Ishikawa (cell line): ENCODE results near the gene RNF157.

ENCODE experiments used
- CEBPB ChIP-seq: IDR thresholded peaks from 2 replicates; pipeline ENCODE4 v1.6.1; 2012
- CREB1 ChIP-seq: IDR thresholded peaks from 2 replicates; pipeline ENCODE4 v1.6.1; 2012; ENCODE audit warnings: low read depth
- EGR1 ChIP-seq: IDR thresholded peaks from 2 replicates; pipeline ENCODE4 v1.6.1; 2012
- EP300 ChIP-seq: IDR thresholded peaks from 2 replicates; pipeline ENCODE4 v1.6.1; 2012; ENCODE audit warnings: borderline replicate concordance
- FOXM1 ChIP-seq: IDR thresholded peaks from 2 replicates; pipeline ENCODE4 v1.6.1; 2012; ENCODE audit warnings: low read depth, borderline replicate concordance
- NFIC ChIP-seq: IDR thresholded peaks from 2 replicates; pipeline ENCODE4 v1.6.1; 2012
- RAD21 ChIP-seq: IDR thresholded peaks from 2 replicates; pipeline ENCODE4 v1.6.1; 2012; ENCODE audit warnings: low read depth
- TAF1 ChIP-seq: IDR thresholded peaks from 2 replicates; pipeline ENCODE4 v1.6.1; 2012; ENCODE audit warnings: low read depth, mild to moderate bottlenecking
- TCF12 ChIP-seq: IDR thresholded peaks from 2 replicates; pipeline ENCODE4 v1.6.1; 2012; ENCODE audit warnings: low read depth
- TEAD4 ChIP-seq: IDR thresholded peaks from 2 replicates; pipeline ENCODE4 v1.6.1; 2012
- YY1 ChIP-seq: IDR thresholded peaks from 2 replicates; pipeline ENCODE4 v1.6.1; 2012; ENCODE audit warnings: low read depth
- ZBTB7A ChIP-seq: IDR thresholded peaks from 2 replicates; pipeline ENCODE4 v1.6.1; 2012; ENCODE audit warnings: low read depth
- TF ChIP-seq, protein P1 (sequence below): IDR thresholded peaks from 2 replicates; pipeline ENCODE4 v1.6.1; 2012
- TF ChIP-seq, protein P2 (sequence below): IDR thresholded peaks from 2 replicates; pipeline ENCODE4 v1.6.1; 2012
- TF ChIP-seq, protein P3 (sequence below): IDR thresholded peaks from 2 replicates; pipeline ENCODE4 v1.6.1; 2012; ENCODE audit warnings: low read depth, mild to moderate bottlenecking

The RNF157 gene

DNA sequence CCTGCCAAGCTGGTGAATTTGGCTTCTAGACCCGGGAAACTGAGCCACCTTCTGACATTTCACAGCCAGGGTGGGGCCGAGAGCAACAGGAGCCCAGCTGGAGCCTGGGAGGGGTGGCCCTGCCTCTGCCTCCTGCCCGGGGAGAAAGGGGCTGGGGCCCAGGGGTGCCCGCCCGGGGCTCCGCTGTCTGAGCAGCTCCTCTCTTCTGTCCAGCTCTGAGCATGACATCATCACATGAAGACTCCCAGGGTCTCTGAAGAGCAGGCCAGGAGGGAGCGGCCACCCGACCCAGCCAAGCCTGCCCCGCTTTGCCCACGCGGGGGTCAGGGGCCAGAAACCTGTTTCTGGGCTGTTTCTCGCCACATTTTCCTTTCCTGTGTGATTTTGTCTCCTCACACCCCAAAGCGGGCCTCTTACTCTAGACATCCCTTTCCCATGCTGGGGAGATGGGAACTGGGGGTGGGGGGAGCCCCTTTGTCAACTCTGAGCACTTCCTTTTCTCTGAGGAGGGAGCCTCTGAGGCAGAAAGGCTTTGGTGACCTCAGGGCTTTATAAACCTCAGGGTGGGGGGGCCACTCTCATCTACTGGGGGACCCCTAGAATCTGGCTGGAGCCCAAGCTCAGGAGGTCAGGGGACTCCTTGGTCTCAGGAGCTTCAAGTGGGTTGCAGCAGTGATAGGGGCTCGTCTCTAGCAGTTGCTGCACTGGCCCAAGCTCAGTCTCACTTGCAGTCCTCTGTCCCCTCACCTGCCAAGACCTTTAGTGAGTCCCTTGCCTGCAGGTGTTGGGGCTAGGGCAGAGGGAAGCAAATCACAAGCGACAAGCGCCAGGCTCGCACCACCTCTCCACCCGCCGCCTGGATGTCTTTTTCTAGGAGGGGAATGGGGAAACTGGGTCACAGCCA, 32.5 kb upstream of the RNF157 start:
- TF ChIP-seq TEAD4 (no peak), CREB1 (no peak), NFIC (no peak), TAF1 (no peak), TCF12 (no peak), YY1 (no peak), FOXM1 (no peak), CEBPB (no peak), RAD21 (no peak), EP300 (no peak), EGR1 (no peak), ZBTB7A (no peak)
- TF ChIP-seq, protein P1, sequence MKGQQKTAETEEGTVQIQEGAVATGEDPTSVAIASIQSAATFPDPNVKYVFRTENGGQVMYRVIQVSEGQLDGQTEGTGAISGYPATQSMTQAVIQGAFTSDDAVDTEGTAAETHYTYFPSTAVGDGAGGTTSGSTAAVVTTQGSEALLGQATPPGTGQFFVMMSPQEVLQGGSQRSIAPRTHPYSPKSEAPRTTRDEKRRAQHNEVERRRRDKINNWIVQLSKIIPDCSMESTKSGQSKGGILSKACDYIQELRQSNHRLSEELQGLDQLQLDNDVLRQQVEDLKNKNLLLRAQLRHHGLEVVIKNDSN: no peak
- TF ChIP-seq, protein P2, sequence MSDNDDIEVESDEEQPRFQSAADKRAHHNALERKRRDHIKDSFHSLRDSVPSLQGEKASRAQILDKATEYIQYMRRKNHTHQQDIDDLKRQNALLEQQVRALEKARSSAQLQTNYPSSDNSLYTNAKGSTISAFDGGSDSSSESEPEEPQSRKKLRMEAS: no peak
- TF ChIP-seq, protein P3, sequence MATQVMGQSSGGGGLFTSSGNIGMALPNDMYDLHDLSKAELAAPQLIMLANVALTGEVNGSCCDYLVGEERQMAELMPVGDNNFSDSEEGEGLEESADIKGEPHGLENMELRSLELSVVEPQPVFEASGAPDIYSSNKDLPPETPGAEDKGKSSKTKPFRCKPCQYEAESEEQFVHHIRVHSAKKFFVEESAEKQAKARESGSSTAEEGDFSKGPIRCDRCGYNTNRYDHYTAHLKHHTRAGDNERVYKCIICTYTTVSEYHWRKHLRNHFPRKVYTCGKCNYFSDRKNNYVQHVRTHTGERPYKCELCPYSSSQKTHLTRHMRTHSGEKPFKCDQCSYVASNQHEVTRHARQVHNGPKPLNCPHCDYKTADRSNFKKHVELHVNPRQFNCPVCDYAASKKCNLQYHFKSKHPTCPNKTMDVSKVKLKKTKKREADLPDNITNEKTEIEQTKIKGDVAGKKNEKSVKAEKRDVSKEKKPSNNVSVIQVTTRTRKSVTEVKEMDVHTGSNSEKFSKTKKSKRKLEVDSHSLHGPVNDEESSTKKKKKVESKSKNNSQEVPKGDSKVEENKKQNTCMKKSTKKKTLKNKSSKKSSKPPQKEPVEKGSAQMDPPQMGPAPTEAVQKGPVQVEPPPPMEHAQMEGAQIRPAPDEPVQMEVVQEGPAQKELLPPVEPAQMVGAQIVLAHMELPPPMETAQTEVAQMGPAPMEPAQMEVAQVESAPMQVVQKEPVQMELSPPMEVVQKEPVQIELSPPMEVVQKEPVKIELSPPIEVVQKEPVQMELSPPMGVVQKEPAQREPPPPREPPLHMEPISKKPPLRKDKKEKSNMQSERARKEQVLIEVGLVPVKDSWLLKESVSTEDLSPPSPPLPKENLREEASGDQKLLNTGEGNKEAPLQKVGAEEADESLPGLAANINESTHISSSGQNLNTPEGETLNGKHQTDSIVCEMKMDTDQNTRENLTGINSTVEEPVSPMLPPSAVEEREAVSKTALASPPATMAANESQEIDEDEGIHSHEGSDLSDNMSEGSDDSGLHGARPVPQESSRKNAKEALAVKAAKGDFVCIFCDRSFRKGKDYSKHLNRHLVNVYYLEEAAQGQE: no peak

DNA sequence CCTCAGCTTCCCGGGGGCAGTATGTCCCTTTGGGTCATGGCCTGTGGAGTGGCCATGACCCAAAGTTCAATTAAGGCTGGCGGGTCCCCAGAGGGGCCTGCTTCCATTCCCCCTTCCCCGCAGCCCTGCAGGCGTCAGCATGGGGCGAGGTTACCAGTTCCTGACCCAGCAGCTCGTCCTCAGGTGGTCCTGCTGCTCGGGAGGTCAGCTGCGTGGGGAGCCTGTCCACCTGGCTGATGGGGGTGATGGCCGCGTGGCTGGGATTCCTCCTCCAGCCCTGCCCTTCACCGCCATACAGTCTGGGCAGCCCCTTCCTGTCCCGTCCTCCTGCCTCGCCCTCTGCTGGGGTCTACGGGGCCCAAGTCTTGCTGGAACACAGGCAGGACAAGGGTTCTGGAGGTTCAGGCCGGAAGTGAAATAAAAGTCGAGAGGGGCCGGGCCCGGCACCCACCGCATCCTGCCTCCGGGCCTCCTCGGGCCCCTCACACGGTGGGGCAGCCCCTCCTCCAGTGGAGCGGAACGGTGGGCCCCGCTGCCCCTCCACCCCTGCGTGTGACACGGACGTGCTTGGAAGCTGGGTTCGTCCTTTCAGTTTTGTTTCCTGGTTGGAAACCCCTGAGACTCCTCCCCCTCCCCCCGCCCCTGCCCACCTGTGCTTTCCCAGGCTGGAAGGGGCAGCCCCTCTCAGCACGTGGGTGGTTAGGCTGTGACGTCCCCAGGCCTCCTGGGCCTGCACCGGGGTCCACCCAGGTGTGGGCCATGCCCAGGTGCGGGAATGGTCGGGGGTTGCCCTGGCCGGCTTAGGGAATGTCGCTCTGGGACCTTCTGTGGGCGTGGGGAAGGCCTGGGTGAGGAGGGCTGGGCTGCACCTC, 31.6 kb upstream of the RNF157 start:
- TF ChIP-seq TCF12: no peak
- TF ChIP-seq NFIC: no peak
- no peak for TF ChIP-seq CREB1
- no peak for TF ChIP-seq TAF1
- TF ChIP-seq EP300: no peak
- TF ChIP-seq FOXM1: no peak
- TF ChIP-seq CEBPB: no peak
- TF ChIP-seq, protein P2: no peak
- no peak for TF ChIP-seq TEAD4
- TF ChIP-seq YY1: no peak
- TF ChIP-seq RAD21: no peak
- TF ChIP-seq EGR1: no peak
- TF ChIP-seq ZBTB7A: no peak
- TF ChIP-seq, protein P1: no peak

DNA sequence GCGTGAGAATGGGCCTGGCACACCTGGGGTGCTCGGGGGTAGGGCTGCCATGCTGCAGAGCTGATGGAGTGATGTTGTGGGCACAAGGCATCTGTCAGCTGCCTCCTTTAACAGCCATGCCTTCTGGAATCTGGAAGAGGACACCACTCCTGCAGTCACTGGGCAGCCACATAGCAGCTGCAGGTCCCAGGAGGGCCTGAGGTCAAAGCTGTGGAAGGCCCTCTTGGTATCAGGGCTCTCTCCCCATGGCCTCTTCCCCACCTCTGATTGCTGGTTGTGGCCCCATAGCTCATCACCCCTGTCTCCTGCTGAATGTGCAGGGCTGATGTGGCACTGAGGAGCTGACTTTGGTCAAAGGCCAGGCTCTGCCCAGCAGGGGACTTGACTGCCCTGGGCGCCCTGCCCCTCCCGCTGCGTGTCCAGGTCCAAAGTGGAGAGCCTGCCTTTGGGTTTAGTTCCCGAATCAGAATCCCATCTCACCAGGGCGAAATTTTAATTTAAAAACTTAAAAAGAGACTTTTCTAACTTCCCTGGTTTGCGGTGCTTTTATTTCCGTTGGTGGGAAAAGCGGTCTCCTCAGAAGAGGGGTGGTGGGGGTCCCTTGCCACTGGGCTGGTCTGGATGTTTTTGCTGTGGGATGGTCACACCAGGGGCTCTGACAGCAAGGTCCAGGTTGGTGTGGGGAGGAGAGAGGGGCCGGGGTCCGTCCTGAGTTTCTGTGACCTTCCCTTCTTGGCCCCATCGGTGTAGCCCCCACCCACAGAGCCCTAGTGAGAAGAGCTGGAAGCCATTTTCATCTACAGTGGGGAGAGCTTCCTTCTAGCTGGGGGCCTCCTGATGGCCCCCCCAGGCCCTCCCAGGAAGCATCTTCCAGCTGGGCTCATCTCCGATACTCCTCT, 30.7 kb upstream of the RNF157 start:
- TF ChIP-seq FOXM1: no peak
- no peak for TF ChIP-seq EGR1
- TF ChIP-seq TEAD4: no peak
- no peak for TF ChIP-seq RAD21
- TF ChIP-seq ZBTB7A: no peak
- TF ChIP-seq NFIC: no peak
- TF ChIP-seq, protein P2: no peak
- TF ChIP-seq, protein P1: no peak
- TF ChIP-seq CREB1: no peak
- no peak for TF ChIP-seq YY1
- TF ChIP-seq EP300: no peak
- TF ChIP-seq CEBPB: no peak
- TF ChIP-seq, protein P3: no peak
- TF ChIP-seq TAF1: no peak
- TF ChIP-seq TCF12: no peak
